Activated T-helper 1 cell treated with anti-CD3 and anti-CD28 coated beads, Interleukin-2, amount 50 U/mL, for 16 hours (primary cell): ENCODE measurements around the gene TAMALIN.

ENCODE experiments used
- DNase-seq, 2 donors: peaks; one replicate each; pipeline ENCODE4 v3.0.0-alpha.2; 2020; ENCODE audit warnings: low read depth in 1 of 2, low spot score in 1 of 2

The TAMALIN gene

GRCh38 chr12:52013626-52014310, 7.0 kb downstream of the TAMALIN start:
- DNase-seq = no peak

DNA sequence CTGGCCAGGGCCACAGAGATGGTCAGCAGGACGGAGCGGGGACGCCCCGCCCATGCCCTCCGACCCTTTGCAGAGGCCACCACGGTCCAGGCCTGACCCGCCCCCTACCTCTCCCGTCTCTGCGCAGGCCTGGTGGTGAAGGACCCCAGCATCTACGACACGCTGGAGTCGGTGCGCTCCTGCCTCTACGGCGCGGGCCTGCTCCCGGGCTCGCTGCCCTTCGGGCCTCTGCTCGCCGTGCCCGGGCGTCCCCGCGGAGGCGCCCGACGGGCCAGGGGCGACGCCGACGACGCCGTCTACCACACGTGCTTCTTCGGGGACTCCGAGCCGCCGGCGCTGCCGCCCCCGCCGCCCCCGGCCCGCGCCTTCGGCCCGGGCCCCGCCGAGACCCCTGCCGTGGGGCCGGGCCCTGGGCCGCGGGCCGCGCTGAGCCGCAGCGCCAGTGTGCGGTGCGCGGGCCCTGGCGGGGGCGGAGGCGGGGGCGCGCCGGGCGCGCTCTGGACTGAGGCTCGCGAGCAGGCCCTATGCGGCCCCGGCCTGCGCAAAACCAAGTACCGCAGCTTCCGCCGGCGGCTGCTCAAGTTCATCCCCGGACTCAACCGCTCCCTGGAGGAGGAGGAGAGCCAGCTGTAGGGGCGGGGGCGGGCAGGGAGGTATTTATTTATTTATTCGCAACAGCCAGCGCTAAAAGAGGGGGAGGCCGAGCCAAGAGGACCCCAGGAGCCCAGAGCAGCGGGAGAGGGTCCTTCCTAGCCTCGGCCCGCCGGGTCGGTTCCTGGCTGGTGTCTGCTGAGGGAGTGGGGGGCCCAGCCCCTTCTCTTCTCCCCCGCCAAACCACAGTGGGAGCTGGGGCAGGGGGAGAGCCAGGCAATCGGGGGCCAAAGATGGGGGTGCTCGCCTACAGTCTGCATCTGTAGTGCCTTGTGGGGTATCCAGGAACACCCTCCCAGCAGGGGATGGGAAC, 8.1 kb downstream of the TAMALIN start:
- no peak for DNase-seq

GRCh38 chr12:52015532-52016041, 8.8 kb downstream of the TAMALIN start:
- DNase-seq = no peak

GRCh38 chr12:52018433-52019112, 11.8 kb downstream of the TAMALIN start:
- no peak for DNase-seq

DNA sequence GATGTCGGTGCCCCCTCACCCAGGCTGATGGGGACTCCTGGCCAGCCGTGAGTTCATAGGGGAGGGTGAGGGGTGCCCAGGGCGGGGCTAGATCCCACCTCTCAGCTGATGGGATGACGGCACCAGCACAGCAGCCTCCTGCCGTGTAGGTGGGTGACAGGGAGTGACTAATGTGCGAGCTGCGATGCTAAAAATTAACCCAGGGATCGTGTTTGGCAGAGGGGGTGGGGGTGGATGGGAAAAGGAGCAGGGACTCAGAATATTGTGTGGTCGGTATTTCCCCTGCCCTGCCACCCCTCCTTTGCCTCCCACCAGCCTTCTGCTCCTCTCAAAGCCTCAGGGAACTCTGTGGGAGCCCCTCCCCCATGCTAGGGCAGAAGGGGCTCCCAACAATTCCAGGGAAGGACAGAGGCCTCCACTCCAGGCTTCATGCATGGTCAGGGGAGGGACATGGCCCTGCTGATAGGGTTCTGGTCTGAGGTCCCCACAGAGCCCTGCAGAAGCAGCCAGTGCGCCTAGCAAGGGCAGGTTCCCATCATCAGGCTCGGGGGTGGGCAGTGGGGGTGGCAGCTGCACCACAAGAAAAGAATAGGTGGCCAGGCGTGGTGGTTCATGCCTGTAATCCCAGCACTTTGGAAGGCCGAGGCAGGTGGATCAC, 12.5 kb downstream of the TAMALIN start:
- DNase-seq = no peak

DNA sequence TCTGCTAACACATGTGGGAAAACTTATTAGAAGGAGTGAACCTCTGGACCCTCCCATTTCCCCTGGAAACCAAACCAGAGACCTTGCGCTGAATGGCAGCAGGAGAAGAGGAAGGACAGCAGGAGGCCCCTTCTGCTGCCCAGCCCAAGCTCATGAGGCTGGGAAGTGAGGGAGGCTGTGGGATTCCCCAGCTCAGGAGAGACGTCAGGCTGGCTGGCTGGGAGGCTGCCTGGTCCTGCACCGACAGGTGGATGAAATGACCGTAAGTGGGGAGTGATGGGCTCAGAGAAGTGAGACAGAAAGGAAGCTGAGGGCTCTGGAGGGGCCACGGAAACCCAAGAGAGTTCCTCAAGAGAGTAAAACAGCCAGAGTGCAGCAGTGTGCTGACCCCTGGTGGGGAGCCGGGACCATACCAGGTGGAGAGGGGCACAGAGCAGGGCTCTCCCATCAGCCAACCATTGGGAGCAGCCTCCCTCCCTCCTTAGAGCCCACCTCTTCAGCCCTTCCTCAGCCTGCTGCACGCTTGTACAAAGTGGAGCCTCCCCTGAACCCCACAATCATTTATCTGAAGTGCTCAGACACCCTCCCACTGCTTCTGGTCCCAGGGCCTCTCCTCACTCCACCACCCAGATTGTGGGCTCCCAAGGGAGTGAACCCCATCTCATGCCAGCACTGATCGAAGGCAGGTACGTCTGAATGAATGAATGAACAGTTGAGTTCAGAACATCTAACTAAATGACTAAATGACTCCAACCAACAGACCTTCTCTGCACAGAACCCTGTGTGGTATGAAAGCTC, 14.0 kb downstream of the TAMALIN start:
- DNase-seq = peak; percentile 38 to 44

DNA sequence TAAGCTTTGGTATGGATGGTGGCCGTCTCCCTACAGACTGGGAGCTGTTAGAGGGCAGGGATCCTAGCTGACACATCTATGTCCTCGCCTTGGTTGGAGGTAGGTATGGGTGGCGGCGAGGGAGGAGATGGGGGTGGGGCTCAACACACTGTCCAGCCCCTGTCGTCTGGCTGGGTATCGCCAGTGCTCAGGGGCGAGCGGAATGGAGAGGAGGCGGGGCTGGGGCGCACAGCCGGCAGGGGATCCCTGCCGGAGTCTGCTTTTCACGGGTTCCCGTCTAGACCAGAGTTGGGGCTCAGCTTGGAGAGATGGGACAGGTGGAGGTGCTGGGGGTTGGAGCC, 16.1 kb downstream of the TAMALIN start:
- no peak for DNase-seq

GRCh38 chr12:52023182-52023975, 16.6 kb downstream of the TAMALIN start:
- peak; percentile 85 to 92 for DNase-seq

- DNase-seq = no peak
Measured at GRCh38 chr12:52023976-52024688, 17.4 kb downstream of the TAMALIN start.

- DNase-seq = no peak
Measured at GRCh38 chr12:52024845-52025230, 18.1 kb downstream of the TAMALIN start.

GRCh38 chr12:52026263-52026662, 19.5 kb downstream of the TAMALIN start:
- DNase-seq = no peak

- no peak for DNase-seq
Measured at GRCh38 chr12:52027085-52027843, 20.5 kb downstream of the TAMALIN start.

- DNase-seq = no peak
Measured at GRCh38 chr12:52029685-52030084, 22.9 kb downstream of the TAMALIN start.

DNA sequence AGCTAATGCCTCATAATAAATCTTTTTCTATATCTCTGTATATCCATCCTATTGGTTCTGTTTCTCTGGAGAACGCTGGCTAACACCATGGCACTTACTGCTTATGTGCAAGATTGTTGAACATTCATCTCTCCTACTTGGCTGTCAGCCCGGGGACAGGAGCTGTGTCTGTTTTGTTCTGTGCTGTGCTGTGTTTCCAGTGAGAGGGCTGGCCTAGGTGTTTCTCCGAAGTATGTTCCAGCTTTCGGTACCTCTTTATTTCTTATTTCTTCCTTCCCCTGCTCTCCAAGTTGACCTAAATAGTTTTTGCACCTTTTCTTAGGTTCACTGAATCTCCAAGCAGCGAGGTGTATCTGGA, 25.7 kb downstream of the TAMALIN start:
- no peak for DNase-seq

GRCh38 chr12:52032804-52033445, 26.2 kb downstream of the TAMALIN start:
- peak; percentile 67 to 85 for DNase-seq

DNA sequence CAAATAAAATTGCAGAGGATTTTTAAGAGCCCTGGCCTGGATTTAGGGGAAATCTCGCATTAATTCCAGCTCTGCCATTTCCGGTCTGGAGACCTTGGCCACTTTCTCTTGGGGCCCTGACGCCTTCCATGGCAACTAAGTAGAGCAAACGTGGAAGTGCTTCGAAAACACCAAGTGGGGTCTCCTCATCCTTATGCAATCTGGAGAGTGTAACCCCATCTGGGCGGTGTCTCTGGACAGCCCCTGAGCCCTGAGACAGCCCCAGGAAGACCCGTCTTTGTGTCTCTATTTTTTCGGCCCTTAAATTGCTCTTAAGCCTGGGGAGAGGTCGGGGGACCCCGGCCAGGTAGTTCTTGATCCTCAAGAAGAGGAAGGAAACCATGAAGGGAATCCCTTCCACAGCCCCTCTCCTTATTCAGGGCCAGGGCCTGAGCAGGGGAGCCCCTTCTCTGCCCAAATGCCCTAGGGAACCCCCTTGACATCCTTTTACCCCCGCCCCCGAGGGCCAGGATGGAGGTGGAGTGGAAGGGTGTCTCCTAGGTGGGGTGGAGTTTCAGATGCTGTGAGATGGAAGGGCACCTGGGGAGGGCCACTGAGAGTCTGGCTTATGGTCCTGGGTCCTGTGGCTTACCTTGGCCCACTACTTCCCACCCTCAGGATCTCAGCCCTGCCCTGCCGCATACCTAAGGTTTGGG, 26.8 kb downstream of the TAMALIN start:
- DNase-seq = no peak

DNA sequence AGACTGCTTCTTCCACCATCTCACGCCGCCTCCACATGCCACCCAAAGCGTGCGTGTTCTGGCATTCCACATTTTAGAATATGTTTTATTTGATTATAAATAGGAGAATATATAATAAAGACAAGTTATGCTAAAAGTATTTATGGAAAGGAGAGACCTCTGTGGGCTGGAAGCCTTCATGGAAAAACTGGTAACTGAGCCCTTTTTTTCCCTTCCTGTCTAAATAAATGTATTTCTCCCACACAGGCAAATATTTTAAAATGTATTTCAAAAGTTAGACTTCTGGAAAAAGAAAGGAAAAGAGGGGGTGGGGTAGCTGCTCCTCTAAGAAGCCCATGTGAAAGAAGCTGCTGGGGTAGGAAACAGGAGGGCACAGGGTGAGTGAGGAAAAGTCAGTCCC, 28.4 kb downstream of the TAMALIN start:
- DNase-seq = no peak
